ENCODE data around the gene TENM3.

DNA sequence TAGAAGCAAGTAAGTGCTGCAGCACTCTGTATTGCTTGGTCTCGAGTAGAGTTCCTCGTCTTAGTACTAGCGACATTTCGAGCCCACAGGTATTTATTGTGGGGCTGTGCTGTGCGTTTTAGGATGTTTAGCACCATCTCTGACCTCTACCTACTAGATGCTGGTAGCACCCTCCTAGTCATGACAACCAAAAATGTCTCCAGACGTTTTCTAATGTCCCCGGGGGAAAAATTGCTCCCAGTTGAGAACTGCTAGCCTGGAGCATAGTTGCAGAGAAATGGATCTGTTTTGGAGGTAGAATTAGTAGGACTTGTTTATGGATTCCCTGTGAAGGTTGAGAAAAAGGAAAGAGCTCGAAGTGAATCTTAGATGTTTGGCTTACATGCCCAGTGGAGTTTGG is 287.2 kb downstream of the TENM3 start:
- TF ChIP-seq, protein P1, sequence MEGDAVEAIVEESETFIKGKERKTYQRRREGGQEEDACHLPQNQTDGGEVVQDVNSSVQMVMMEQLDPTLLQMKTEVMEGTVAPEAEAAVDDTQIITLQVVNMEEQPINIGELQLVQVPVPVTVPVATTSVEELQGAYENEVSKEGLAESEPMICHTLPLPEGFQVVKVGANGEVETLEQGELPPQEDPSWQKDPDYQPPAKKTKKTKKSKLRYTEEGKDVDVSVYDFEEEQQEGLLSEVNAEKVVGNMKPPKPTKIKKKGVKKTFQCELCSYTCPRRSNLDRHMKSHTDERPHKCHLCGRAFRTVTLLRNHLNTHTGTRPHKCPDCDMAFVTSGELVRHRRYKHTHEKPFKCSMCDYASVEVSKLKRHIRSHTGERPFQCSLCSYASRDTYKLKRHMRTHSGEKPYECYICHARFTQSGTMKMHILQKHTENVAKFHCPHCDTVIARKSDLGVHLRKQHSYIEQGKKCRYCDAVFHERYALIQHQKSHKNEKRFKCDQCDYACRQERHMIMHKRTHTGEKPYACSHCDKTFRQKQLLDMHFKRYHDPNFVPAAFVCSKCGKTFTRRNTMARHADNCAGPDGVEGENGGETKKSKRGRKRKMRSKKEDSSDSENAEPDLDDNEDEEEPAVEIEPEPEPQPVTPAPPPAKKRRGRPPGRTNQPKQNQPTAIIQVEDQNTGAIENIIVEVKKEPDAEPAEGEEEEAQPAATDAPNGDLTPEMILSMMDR (IDR thresholded peaks at IDR 0.05; ENCODE audit: borderline replicate concordance, extremely low read depth, low read length, poor library complexity, severe bottlenecking): no peak
- no peak for TF ChIP-seq EZH2 (IDR thresholded peaks at IDR 0.05; ENCODE audit: borderline replicate concordance, low read depth, low read length, severe bottlenecking)
